ENCODE data around the gene ZNF385C. TPM values are rescaled to one million over a fixed set of nuclear protein-coding genes. Genes with fewer than 3 reads are reported as not detected.

The ZNF385C gene
- total and polyA plus RNA-seq, 2 of the 13 experiments (the other 11 are each of a cell fraction or from before 2014, with no cell fraction given): 2.3 to 6.1 TPM

- TF ChIP-seq, protein P1, sequence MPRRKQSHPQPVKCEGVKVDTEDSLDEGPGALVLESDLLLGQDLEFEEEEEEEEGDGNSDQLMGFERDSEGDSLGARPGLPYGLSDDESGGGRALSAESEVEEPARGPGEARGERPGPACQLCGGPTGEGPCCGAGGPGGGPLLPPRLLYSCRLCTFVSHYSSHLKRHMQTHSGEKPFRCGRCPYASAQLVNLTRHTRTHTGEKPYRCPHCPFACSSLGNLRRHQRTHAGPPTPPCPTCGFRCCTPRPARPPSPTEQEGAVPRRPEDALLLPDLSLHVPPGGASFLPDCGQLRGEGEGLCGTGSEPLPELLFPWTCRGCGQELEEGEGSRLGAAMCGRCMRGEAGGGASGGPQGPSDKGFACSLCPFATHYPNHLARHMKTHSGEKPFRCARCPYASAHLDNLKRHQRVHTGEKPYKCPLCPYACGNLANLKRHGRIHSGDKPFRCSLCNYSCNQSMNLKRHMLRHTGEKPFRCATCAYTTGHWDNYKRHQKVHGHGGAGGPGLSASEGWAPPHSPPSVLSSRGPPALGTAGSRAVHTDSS (CRISPR knock-in tag; conservative IDR thresholded peaks at IDR 0.05): no peak
- 0 out of 2 replicates have a peak, but pooled peaks have one; percentile 20 for TF ChIP-seq MED1 (CRISPR knock-in tag; IDR thresholded peaks at IDR 0.05)
- TF ChIP-seq, protein P2, sequence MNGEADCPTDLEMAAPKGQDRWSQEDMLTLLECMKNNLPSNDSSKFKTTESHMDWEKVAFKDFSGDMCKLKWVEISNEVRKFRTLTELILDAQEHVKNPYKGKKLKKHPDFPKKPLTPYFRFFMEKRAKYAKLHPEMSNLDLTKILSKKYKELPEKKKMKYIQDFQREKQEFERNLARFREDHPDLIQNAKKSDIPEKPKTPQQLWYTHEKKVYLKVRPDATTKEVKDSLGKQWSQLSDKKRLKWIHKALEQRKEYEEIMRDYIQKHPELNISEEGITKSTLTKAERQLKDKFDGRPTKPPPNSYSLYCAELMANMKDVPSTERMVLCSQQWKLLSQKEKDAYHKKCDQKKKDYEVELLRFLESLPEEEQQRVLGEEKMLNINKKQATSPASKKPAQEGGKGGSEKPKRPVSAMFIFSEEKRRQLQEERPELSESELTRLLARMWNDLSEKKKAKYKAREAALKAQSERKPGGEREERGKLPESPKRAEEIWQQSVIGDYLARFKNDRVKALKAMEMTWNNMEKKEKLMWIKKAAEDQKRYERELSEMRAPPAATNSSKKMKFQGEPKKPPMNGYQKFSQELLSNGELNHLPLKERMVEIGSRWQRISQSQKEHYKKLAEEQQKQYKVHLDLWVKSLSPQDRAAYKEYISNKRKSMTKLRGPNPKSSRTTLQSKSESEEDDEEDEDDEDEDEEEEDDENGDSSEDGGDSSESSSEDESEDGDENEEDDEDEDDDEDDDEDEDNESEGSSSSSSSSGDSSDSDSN (CRISPR knock-in tag; IDR thresholded peaks at IDR 0.05): no peak
- peak; percentile 82 for TF ChIP-seq HNF4A (CRISPR knock-in tag; IDR thresholded peaks at IDR 0.05)
- peak; percentile 74 for TF ChIP-seq HDAC1 (CRISPR knock-in tag; IDR thresholded peaks at IDR 0.05)
- TF ChIP-seq SRSF1 (optimal IDR thresholded peaks at IDR 0.05; ENCODE audit: low read depth, low read length): no peak
- TF ChIP-seq, protein P3, sequence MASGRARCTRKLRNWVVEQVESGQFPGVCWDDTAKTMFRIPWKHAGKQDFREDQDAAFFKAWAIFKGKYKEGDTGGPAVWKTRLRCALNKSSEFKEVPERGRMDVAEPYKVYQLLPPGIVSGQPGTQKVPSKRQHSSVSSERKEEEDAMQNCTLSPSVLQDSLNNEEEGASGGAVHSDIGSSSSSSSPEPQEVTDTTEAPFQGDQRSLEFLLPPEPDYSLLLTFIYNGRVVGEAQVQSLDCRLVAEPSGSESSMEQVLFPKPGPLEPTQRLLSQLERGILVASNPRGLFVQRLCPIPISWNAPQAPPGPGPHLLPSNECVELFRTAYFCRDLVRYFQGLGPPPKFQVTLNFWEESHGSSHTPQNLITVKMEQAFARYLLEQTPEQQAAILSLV (CRISPR knock-in tag; IDR thresholded peaks at IDR 0.05; ENCODE audit: borderline replicate concordance): no peak
- TF ChIP-seq MIXL1 (CRISPR knock-in tag; IDR thresholded peaks at IDR 0.05): no peak
- peak; percentile 95 for TF ChIP-seq NR2F2 (IDR thresholded peaks at IDR 0.05; ENCODE audit: borderline replicate concordance, low read depth)
- no peak for TF ChIP-seq NONO (IDR thresholded peaks at IDR 0.05)
- TF ChIP-seq NONO (CRISPR knock-in tag; conservative IDR thresholded peaks at IDR 0.05): 0 out of 2 replicates have a peak, but pooled peaks have one; percentile 48
- peak; percentile 39; the same call in 1 of the 2 replicates for TF ChIP-seq MYC (CRISPR knock-in tag; IDR thresholded peaks at IDR 0.05; ENCODE audit: borderline replicate concordance)
- no peak for TF ChIP-seq ZNF552 (CRISPR knock-in tag; IDR thresholded peaks at IDR 0.05; ENCODE audit: borderline replicate concordance)
- no peak for TF ChIP-seq SOX6 (IDR thresholded peaks at IDR 0.05)
- peak; percentile 24; the same call in 1 of the 2 replicates for TF ChIP-seq SOX6 (CRISPR knock-in tag; IDR thresholded peaks at IDR 0.05)
- TF ChIP-seq MAZ (IDR thresholded peaks at IDR 0.05; ENCODE audit: borderline replicate concordance, low read depth, low read length): no peak
- TF ChIP-seq MAZ (CRISPR knock-in tag; IDR thresholded peaks at IDR 0.05; ENCODE audit: low read depth): 0 out of 2 replicates have a peak, but pooled peaks have one; percentile 45
- TF ChIP-seq ZBTB8A (CRISPR knock-in tag; IDR thresholded peaks at IDR 0.05; ENCODE audit: borderline replicate concordance, low read depth): no peak
- TF ChIP-seq ZNF232 (CRISPR knock-in tag; IDR thresholded peaks at IDR 0.05; ENCODE audit: borderline replicate concordance): no peak
- 0 out of 2 replicates have a peak, but pooled peaks have one; percentile 44 for TF ChIP-seq ZNF772 (CRISPR knock-in tag; IDR thresholded peaks at IDR 0.05)
- 0 out of 2 replicates have a peak, but pooled peaks have one; percentile 41 for TF ChIP-seq WIZ (CRISPR knock-in tag; IDR thresholded peaks at IDR 0.05)
- TF ChIP-seq ARID5B (CRISPR knock-in tag; IDR thresholded peaks at IDR 0.05): 0 out of 2 replicates have a peak, but pooled peaks have one; percentile 26
Observed at GRCh38 chr17:42031584-42031983, 66.7 kb downstream of the ZNF385C start (continued).
